Measurements from ENCODE around the gene HMGA1. TPM values are rescaled to one million over a fixed set of nuclear protein-coding genes. Genes with fewer than 3 reads are reported as not detected.
"Not testable (repeated sequence)": the region's sequence is repeated elsewhere in the genome, so short reads cannot be mapped to it uniquely, and the experiment has no call there.

Gene HMGA1
- total RNA-seq, 4 donors from 2014 or later, result 33.3 to 48.5 (median 41.9) TPM

GRCh38 chr6:34249469-34250261, 13.0 kb downstream of the HMGA1 start:
- DNase-seq, result no peak
- WGBS, 2 donors, result 43 to 46% methylated on average over 17 to 18 of the region's 18 CpGs

DNA sequence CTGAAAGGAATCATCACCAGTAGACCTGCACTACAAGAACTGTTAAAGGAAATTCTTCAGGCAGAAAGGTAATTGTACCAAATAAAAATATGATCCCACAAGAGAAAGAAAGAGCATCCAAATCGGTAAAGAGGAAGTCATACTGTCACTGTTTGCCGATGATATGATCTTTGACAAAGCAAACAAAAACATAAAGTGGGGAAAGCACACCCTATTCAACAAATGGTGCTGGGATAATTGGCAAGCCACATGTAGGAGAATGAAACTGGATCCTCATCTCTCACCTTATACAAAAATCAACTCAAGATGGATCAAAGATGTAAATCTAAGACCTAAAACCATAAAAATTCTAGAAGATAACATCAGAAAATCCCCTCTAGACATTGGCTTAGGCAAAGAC, 15.7 kb downstream of the HMGA1 start:
- H3K36me3 ChIP-seq; H3K27me3 ChIP-seq; H3K4me3 ChIP-seq (replicated peaks in 1 of 3); H3K9me3 ChIP-seq; H3K27ac ChIP-seq; H3K4me1 ChIP-seq; intact Hi-C loops (cut with DNase I); DNase-seq: not testable (repeated sequence)
- 63 to 69% methylated on average over 2 of the region's 2 CpGs for WGBS, 2 donors

More at GRCh38 chr6:34249469-34250261, 13.0 kb downstream of the HMGA1 start:
- Histone ChIP-seq H3K27ac (peak overlapping the region; percentile 68 to 92 (median 81)), H3K27me3 (no peaks in the 10 kb centered on the region), H3K4me3 (replicated peaks in 1 of 3) (peak overlapping the region; percentile 23 to 83 (median 71)), H3K9me3 (no peaks in the 10 kb centered on the region), H3K36me3 (no peaks in the 10 kb centered on the region), H3K4me1 (peaks cover 5 to 11% of the 10 kb centered on the region in 2 donors)
- TF ChIP-seq, protein P1, sequence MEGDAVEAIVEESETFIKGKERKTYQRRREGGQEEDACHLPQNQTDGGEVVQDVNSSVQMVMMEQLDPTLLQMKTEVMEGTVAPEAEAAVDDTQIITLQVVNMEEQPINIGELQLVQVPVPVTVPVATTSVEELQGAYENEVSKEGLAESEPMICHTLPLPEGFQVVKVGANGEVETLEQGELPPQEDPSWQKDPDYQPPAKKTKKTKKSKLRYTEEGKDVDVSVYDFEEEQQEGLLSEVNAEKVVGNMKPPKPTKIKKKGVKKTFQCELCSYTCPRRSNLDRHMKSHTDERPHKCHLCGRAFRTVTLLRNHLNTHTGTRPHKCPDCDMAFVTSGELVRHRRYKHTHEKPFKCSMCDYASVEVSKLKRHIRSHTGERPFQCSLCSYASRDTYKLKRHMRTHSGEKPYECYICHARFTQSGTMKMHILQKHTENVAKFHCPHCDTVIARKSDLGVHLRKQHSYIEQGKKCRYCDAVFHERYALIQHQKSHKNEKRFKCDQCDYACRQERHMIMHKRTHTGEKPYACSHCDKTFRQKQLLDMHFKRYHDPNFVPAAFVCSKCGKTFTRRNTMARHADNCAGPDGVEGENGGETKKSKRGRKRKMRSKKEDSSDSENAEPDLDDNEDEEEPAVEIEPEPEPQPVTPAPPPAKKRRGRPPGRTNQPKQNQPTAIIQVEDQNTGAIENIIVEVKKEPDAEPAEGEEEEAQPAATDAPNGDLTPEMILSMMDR (IDR thresholded peaks at IDR 0.05), result no peak
- no peak for TF ChIP-seq POLR2A (IDR thresholded peaks at IDR 0.05)
- intact Hi-C loops (cut with DNase I), result loop anchor here (2.0 to 5.0 kb wide), 3 partner anchors 52 to 168 kb away; partner anchors contain the start of gene NUDT3

DNA sequence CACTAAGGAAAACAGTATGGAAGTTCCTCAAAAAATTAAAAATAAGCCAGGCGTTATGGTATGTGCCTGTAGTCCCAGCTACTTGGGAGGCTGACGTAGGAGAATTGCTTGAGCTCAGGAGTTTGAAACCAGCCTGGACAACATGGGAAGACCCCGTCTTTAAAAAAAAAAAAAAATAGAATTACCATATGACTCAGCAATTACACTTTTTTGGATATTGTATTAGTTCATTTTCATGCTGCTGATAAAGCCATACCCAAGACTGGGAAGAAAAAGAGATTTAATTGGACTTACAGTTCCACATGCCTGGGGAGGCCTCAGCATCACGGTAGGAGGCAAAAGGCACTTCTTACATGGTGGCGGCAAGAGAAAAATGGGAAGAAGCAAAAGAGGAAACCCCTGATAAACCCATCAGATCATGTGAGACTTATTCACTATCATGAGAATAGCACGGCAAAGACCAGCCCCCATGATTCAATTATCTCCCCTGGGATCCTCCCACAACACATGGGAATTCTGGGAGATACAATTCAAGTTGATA, 22.9 kb downstream of the HMGA1 start:
- Histone ChIP-seq H3K27me3 (no peaks in the 10 kb centered on the region), H3K27ac (no peak overlapping the region), H3K4me3 (replicated peaks in 1 of 3) (no peak overlapping the region), H3K9me3 (no peaks in the 10 kb centered on the region), H3K36me3 (no peaks in the 10 kb centered on the region), H3K4me1 (no peaks in the 10 kb centered on the region)
- no peak for DNase-seq
- TF ChIP-seq POLR2A (IDR thresholded peaks at IDR 0.05), result no peak
- TF ChIP-seq, protein P1 (IDR thresholded peaks at IDR 0.05), result no peak
- intact Hi-C loops (cut with DNase I), result no loop called here
- WGBS, 2 donors, result 94% methylated on average over 6 of the region's 6 CpGs

DNA sequence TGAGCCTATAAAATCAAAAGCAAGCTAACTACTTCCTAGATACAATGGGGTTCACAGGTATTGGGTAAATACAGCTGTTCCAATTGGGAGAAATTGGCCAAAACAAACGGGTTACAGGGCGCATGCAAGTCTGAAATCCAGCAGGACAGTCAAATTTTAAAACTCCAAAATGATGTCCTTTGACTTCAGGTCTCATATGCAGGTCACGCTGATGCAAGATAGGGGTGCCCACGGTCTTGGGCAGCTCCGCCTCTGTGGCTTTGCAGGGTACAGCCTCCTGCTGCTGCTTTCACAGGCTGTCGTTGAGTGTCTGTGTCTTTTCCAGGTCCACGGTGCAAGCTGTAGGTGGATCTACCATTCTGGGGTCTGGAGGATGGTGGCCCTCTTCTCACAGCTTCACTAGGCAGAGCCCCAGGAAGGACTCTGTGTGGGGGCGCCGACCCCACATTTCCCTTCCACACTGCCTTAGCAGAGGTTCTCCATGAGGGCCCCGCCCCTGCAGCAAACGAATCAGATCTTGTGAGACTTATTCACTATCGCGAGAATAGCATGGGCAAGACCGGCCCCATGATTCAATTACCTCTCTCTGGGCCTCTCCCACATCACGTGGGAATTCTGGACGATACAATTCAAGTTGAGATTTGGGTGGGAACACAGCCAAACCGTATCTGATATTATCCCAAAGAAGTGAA, 24.0 kb downstream of the HMGA1 start:
- Histone ChIP-seq H3K27ac (no peak overlapping the region), H3K4me1 (no peaks in the 10 kb centered on the region), H3K36me3 (no peaks in the 10 kb centered on the region), H3K9me3 (no peaks in the 10 kb centered on the region), H3K27me3 (no peaks in the 10 kb centered on the region), H3K4me3 (replicated peaks in 1 of 3) (no peak overlapping the region)
- TF ChIP-seq, protein P1 (IDR thresholded peaks at IDR 0.05), result no peak
- no peak for TF ChIP-seq POLR2A (IDR thresholded peaks at IDR 0.05)
- no peak for DNase-seq
- WGBS, 2 donors, result 87 to 91% methylated on average over 16 to 17 of the region's 17 CpGs
- intact Hi-C loops (cut with DNase I), result no loop called here

GRCh38 chr6:34263484-34263883, 26.8 kb downstream of the HMGA1 start:
- 78 to 79% methylated on average over 23 of the region's 23 CpGs for WGBS, 2 donors
- H3K4me1 ChIP-seq; H3K27me3 ChIP-seq; H3K4me3 ChIP-seq (replicated peaks in 1 of 3); DNase-seq; H3K9me3 ChIP-seq; H3K27ac ChIP-seq; intact Hi-C loops (cut with DNase I); H3K36me3 ChIP-seq: not testable (repeated sequence)

DNA sequence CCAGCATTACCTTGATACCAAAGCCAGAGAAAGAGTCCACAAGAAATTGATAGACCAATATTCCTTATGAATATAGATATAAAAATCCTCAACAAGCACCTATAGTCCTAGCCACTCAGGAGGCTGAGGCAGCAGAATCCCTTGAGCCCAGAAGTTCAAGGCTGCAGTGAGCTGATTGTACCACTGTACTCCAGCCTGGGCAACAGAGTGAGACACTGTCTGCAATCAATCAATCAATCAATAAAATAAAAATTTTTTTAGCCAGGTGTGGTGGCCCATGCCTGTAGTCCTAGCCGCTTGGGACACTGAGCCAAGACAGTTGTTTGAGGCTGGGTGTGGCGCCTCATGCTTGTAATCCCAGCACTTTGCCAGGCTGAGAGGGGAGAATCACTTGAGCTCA, 31.1 kb downstream of the HMGA1 start:
- Histone ChIP-seq H3K27me3 (no peaks in the 10 kb centered on the region), H3K4me1 (no peaks in the 10 kb centered on the region), H3K4me3 (replicated peaks in 1 of 3) (no peak overlapping the region), H3K27ac (no peak overlapping the region), H3K36me3 (no peaks in the 10 kb centered on the region), H3K9me3 (no peaks in the 10 kb centered on the region)
- no peak for DNase-seq
- WGBS, 2 donors, result 88 to 100% methylated on average over 2 of the region's 2 CpGs
- TF ChIP-seq, protein P1 (IDR thresholded peaks at IDR 0.05), result no peak
- no peak for TF ChIP-seq POLR2A (IDR thresholded peaks at IDR 0.05)
- intact Hi-C loops (cut with DNase I), result no loop called here

GRCh38 chr6:34269132-34269531, 32.5 kb downstream of the HMGA1 start:
- intact Hi-C loops (cut with DNase I); H3K4me1 ChIP-seq; DNase-seq; H3K27ac ChIP-seq; H3K36me3 ChIP-seq; H3K27me3 ChIP-seq; H3K9me3 ChIP-seq; H3K4me3 ChIP-seq (replicated peaks in 1 of 3): not testable (repeated sequence)
- 96 to 100% methylated on average over 8 to 12 of the region's 25 CpGs for WGBS, 2 donors

GRCh38 chr6:34269658-34270341, 33.1 kb downstream of the HMGA1 start:
- H3K27ac ChIP-seq; H3K27me3 ChIP-seq; DNase-seq; intact Hi-C loops (cut with DNase I); H3K36me3 ChIP-seq; H3K4me3 ChIP-seq (replicated peaks in 1 of 3); H3K9me3 ChIP-seq; H3K4me1 ChIP-seq: not testable (repeated sequence)
- 87 to 89% methylated on average over 17 of the region's 17 CpGs for WGBS, 2 donors

Data from thyroid gland (tissue), 4 donors.